SK-N-SH (cell line): ENCODE measurements around the gene CA7. TPM values are rescaled to one million over a fixed set of nuclear protein-coding genes. Genes with fewer than 3 reads are reported as not detected.

ENCODE experiments used
- CTCF ChIA-PET: fragments of 300-600, 350-600 bp; formaldehyde crosslinking; extraction: SDS; loops from one replicate; lab custom pipeline; 2021; lab: Yijun Ruan, JAX
- POLR2A ChIA-PET: fragments of 350-600 bp; sonication (Branson Sonifier 250); formaldehyde crosslinking; extraction: SDS; loops from one replicate; lab custom pipeline; 2020; ENCODE audit warnings: antibody characterized with exemption, inconsistent platforms; lab: Yijun Ruan, JAX
- DNase-seq: peaks from one replicate; pipeline ENCODE4 v3.0.0; 2012
- H2AFZ ChIP-seq: fragments of 200-600 bp; sonication (generic); 2 replicates; pipeline ENCODE4 v1.8.1; 2016; ENCODE audit warnings: antibody characterized with exemption, mild to moderate bottlenecking, low read depth
- H3F3A ChIP-seq: fragments of 200-600 bp; sonication (generic); replicated peaks from 2 replicates; pipeline ENCODE3; 2016; ENCODE audit warnings: antibody characterized with exemption, mild to moderate bottlenecking; ENCODE audit not compliant: insufficient read depth
- H3K27ac ChIP-seq, 2 experiments: fragments of 200-500 bp in 1 of 2; fragments of 200-600 bp in 1 of 2; sonication (Bioruptor generic) in 1 of 2; sonication (generic), shearing (Covaris generic) in 1 of 2; 2 replicates each; pipeline versions ENCODE4 v1.5.1 to v1.6.1; 2014 to 2016; ENCODE audit warnings: low read depth in 2 of 2, inconsistent platforms in 1 of 2, low read length in 1 of 2, mild to moderate bottlenecking in 1 of 2, mixed read lengths in 1 of 2
- H3K27me3 ChIP-seq: fragments of 200-600 bp; sonication (generic), shearing (Covaris generic); 2 replicates; pipeline ENCODE4 v1.6.1; 2016; ENCODE audit warnings: mixed run types; ENCODE audit not compliant: insufficient read depth
- H3K36me3 ChIP-seq, 2 experiments: fragments of 200-500 bp in 1 of 2; fragments of 200-600 bp in 1 of 2; sonication (Bioruptor generic) in 1 of 2; sonication (generic) in 1 of 2; replicated peaks in 1 of 2; 2 replicates each; pipeline versions ENCODE3 to v1.5.1; 2014 to 2016; ENCODE audit warnings: low read length in 1 of 2, mild to moderate bottlenecking in 1 of 2; ENCODE audit not compliant: insufficient read depth in 2 of 2, control insufficient read depth in 1 of 2
- H3K4me1 ChIP-seq, 2 experiments: fragments of 200-500 bp in 1 of 2; fragments of 200-600 bp in 1 of 2; sonication (Bioruptor generic) in 1 of 2; sonication (generic), shearing (Covaris generic) in 1 of 2; 2 replicates each; pipeline versions ENCODE4 v1.5.1 to v1.6.1; 2014 to 2016; ENCODE audit warnings: low read depth in 1 of 2, low read length in 1 of 2, mixed run types in 1 of 2; ENCODE audit not compliant: insufficient read depth in 2 of 2, control insufficient read depth in 1 of 2
- H3K4me2 ChIP-seq: fragments of 200-600 bp; sonication (generic), shearing (Covaris generic); 2 replicates; pipeline ENCODE4 v1.6.1; 2017; ENCODE audit warnings: mixed run types
- H3K4me3 ChIP-seq, 2 experiments: fragments of 200-500 bp in 1 of 2; fragments of 200-600 bp in 1 of 2; sonication (Bioruptor generic) in 1 of 2; sonication (generic), shearing (Covaris generic) in 1 of 2; 2 replicates each; pipeline versions ENCODE4 v1.5.1 to v1.8.1; 2014 to 2016; ENCODE audit warnings: low read depth in 2 of 2, inconsistent platforms in 1 of 2, low read length in 1 of 2, mild to moderate bottlenecking in 1 of 2, mixed read lengths in 1 of 2, moderate library complexity in 1 of 2
- H3K79me2 ChIP-seq: fragments of 200-600 bp; sonication (generic); 2 replicates; pipeline ENCODE4 v1.8.1; 2017; ENCODE audit warnings: mild to moderate bottlenecking; ENCODE audit not compliant: insufficient read depth
- H3K9ac ChIP-seq: fragments of 200-600 bp; sonication (generic); 2 replicates; pipeline ENCODE4 v1.6.1; 2017; ENCODE audit warnings: mixed run types
- H3K9me2 ChIP-seq: fragments of 200-600 bp; sonication (generic); 2 replicates; pipeline ENCODE4 v1.6.1; 2017; ENCODE audit warnings: mixed run types
- H3K9me3 ChIP-seq: fragments of 200-600 bp; sonication (generic); 2 replicates; pipeline ENCODE4 v1.6.1; 2017; ENCODE audit warnings: mixed run types, mild to moderate bottlenecking, moderate library complexity
- H4K20me1 ChIP-seq: fragments of 200-600 bp; sonication (generic); 2 replicates; pipeline ENCODE4 v1.6.1; 2017; ENCODE audit warnings: mild to moderate bottlenecking, mixed run types; ENCODE audit not compliant: insufficient read depth
- CHD2 ChIP-seq: fragments of 150-350 bp; IDR thresholded peaks from 2 replicates; pipeline ENCODE4 v1.6.1; 2018; ENCODE audit warnings: low read length; ENCODE audit not compliant: partially characterized antibody
- ELF1 ChIP-seq: IDR thresholded peaks from 2 replicates; pipeline ENCODE4 v1.4.0; 2012
- EP300 ChIP-seq, 2 experiments: IDR thresholded peaks; 2 replicates each; pipeline versions ENCODE4 v1.4.0 to v1.6.1; 2012; ENCODE audit warnings: borderline replicate concordance in 1 of 2, low read depth in 1 of 2, low read length in 1 of 2
- GABPA ChIP-seq: IDR thresholded peaks from 2 replicates; pipeline ENCODE4 v1.4.0; 2012; ENCODE audit warnings: low read depth, mild to moderate bottlenecking
- MEF2A ChIP-seq: IDR thresholded peaks from 2 replicates; pipeline ENCODE4 v1.4.0; 2012; ENCODE audit warnings: low read depth, borderline replicate concordance
- NRF1 ChIP-seq: IDR thresholded peaks from 2 replicates; pipeline ENCODE4 v1.6.1; 2012; ENCODE audit warnings: low read depth, mild to moderate bottlenecking, low read length
- RAD21 ChIP-seq: IDR thresholded peaks from 2 replicates; pipeline ENCODE4 v1.6.1; 2012; ENCODE audit warnings: mild to moderate bottlenecking, low read length
- RCOR1 ChIP-seq: fragments of 150-350 bp; IDR thresholded peaks from 2 replicates; pipeline ENCODE4 v1.6.1; 2017; ENCODE audit warnings: antibody characterized with exemption, low read length
- RFX5 ChIP-seq: IDR thresholded peaks from 2 replicates; pipeline ENCODE4 v1.6.1; 2012; ENCODE audit warnings: mild to moderate bottlenecking, improper control_type of control experiment, low read length
- RXRA ChIP-seq: IDR thresholded peaks from 2 replicates; pipeline ENCODE4 v1.4.0; 2012; ENCODE audit warnings: low read depth, mild to moderate bottlenecking, borderline replicate concordance
- SIN3A ChIP-seq: IDR thresholded peaks from 2 replicates; pipeline ENCODE4 v1.6.1; 2012; ENCODE audit warnings: low read depth, mild to moderate bottlenecking, low read length, moderate library complexity, borderline replicate concordance
- TAF1 ChIP-seq: IDR thresholded peaks from 2 replicates; pipeline ENCODE4 v1.6.1; 2012; ENCODE audit warnings: low read depth, mild to moderate bottlenecking, low read length, moderate library complexity, borderline replicate concordance
- TCF12 ChIP-seq: IDR thresholded peaks from 2 replicates; pipeline ENCODE4 v1.4.0; 2012
- TEAD4 ChIP-seq: IDR thresholded peaks from 2 replicates; pipeline ENCODE4 v1.4.0; 2012; ENCODE audit warnings: mild to moderate bottlenecking, borderline replicate concordance; ENCODE audit not compliant: insufficient read depth
- WGBS: methylation state at CpG from one replicate; pipeline ENCODE4 v1.1.6; 2017; ENCODE audit warnings: low lambda C conversion rate; 5-methylcytosine and 5-hydroxymethylcytosine counted together
- polyA plus RNA-seq, 3 experiments: library from polyadenylated mRNA; depleted of rRNA; stranded (reverse); fragments of >200 nt; gene quantifications; 2 replicates each; pipeline ENCODE4 v1.2.3, GENCODE V29; 2012
- TF ChIP-seq, protein P1 (sequence below): IDR thresholded peaks from 2 replicates; pipeline ENCODE4 v1.4.0; 2012; ENCODE audit warnings: low read depth, borderline replicate concordance
- TF ChIP-seq, protein P2 (sequence below): fragments of 200-600 bp; sonication (generic); IDR thresholded peaks from 2 replicates; pipeline ENCODE4 v1.6.1; 2017; ENCODE audit warnings: antibody characterized with exemption, mild to moderate bottlenecking, moderate library complexity
- TF ChIP-seq, protein P3 (sequence below): IDR thresholded peaks from 2 replicates; pipeline ENCODE4 v1.4.0; 2012; ENCODE audit warnings: low read depth, borderline replicate concordance
- TF ChIP-seq, protein P4 (sequence below): IDR thresholded peaks from 2 replicates; pipeline ENCODE4 v1.4.0; 2012; ENCODE audit warnings: low read depth
- TF ChIP-seq, protein P5 (sequence below): IDR thresholded peaks from 2 replicates; pipeline ENCODE4; 2012

CA7 gene
- polyA plus RNA-seq, 1 of the 3 experiments (the other 2 are of a cell fraction): 0.12 TPM

DNA sequence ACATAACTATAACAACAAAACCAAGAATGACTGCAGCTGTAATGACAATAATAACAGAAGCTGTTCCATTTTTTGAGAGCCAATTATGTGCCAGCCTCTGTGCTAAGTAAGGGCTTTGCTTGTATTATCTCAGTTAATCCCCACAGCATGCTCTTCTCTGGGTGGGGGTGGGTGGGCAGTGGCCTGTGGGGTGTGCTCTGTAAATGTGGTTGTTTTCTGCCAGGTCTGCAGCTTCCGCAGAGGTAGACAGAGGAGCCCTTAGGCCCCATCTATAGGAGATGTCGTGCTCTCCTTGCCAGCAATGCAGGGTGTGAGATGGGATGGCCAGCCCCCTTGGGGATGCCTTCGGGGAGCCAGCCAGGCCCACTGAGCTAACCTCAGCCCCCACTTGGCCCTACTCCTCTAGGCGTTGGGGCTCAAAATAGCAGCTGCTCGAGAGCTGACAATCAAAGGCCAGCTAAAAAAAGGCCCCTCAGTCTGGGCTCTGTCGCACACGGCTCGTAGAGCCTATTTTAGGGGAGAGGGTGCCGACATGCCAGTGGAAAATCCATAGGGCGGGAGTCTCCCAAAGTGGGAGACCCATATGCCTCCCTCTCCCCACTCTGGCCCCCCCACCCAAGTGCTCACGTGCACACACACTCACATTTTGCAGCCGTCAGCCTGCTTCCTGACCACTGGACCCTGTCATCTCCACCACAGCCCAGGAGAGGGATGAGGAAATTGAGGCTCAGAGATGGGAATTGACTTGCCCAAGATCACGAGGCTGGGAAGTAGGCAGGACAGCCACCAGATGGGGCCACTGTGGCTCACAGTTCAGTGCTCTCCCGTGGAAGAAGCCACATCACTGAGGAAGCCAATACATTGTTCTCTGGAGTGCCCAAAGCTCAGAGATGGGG lies 58.7 kb downstream of the CA7 start:
- peak; percentile 16 for DNase-seq
- H3K9me3 ChIP-seq: no peaks in the 10 kb centered on the region
- ChIA-PET POLR2A (interaction anchor here (0.9 kb wide), 1 partner anchor 28 kb away, joined by 3 read pairs; no protein-coding TSS in a partner anchor), CTCF (interaction anchor here (1.1 to 4.9 kb wide), 7 partner anchors 7 to 35 kb away, joined by 3 to 41 read pairs (median 5); no protein-coding TSS in a partner anchor)
- no peak overlapping the region for H3K27ac ChIP-seq
- H2AFZ ChIP-seq: no peak overlapping the region
- no peaks in the 10 kb centered on the region for H3K36me3 ChIP-seq
- H3K79me2 ChIP-seq: no peaks in the 10 kb centered on the region
- peaks cover 19% of the 10 kb centered on the region in 2 experiments for H3K4me1 ChIP-seq
- no peak overlapping the region for H3K4me3 ChIP-seq
- H3F3A ChIP-seq: peaks cover 3% of the 10 kb centered on the region
- H3K27me3 ChIP-seq: no peaks in the 10 kb centered on the region
- TF ChIP-seq, protein P1, sequence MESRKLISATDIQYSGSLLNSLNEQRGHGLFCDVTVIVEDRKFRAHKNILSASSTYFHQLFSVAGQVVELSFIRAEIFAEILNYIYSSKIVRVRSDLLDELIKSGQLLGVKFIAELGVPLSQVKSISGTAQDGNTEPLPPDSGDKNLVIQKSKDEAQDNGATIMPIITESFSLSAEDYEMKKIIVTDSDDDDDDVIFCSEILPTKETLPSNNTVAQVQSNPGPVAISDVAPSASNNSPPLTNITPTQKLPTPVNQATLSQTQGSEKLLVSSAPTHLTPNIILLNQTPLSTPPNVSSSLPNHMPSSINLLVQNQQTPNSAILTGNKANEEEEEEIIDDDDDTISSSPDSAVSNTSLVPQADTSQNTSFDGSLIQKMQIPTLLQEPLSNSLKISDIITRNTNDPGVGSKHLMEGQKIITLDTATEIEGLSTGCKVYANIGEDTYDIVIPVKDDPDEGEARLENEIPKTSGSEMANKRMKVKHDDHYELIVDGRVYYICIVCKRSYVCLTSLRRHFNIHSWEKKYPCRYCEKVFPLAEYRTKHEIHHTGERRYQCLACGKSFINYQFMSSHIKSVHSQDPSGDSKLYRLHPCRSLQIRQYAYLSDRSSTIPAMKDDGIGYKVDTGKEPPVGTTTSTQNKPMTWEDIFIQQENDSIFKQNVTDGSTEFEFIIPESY: no peak
- TF ChIP-seq, protein P2, sequence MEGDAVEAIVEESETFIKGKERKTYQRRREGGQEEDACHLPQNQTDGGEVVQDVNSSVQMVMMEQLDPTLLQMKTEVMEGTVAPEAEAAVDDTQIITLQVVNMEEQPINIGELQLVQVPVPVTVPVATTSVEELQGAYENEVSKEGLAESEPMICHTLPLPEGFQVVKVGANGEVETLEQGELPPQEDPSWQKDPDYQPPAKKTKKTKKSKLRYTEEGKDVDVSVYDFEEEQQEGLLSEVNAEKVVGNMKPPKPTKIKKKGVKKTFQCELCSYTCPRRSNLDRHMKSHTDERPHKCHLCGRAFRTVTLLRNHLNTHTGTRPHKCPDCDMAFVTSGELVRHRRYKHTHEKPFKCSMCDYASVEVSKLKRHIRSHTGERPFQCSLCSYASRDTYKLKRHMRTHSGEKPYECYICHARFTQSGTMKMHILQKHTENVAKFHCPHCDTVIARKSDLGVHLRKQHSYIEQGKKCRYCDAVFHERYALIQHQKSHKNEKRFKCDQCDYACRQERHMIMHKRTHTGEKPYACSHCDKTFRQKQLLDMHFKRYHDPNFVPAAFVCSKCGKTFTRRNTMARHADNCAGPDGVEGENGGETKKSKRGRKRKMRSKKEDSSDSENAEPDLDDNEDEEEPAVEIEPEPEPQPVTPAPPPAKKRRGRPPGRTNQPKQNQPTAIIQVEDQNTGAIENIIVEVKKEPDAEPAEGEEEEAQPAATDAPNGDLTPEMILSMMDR: no peak
- TF ChIP-seq, protein P3, sequence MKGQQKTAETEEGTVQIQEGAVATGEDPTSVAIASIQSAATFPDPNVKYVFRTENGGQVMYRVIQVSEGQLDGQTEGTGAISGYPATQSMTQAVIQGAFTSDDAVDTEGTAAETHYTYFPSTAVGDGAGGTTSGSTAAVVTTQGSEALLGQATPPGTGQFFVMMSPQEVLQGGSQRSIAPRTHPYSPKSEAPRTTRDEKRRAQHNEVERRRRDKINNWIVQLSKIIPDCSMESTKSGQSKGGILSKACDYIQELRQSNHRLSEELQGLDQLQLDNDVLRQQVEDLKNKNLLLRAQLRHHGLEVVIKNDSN: no peak
- TF ChIP-seq SIN3A: no peak
- TF ChIP-seq MEF2A: no peak
- TF ChIP-seq CHD2: no peak
- no peak for TF ChIP-seq EP300 (IDR thresholded peaks at IDR 0.05; ENCODE audit: borderline replicate concordance in 1 of 2, low read depth in 1 of 2, low read length in 1 of 2)
- TF ChIP-seq, protein P4, sequence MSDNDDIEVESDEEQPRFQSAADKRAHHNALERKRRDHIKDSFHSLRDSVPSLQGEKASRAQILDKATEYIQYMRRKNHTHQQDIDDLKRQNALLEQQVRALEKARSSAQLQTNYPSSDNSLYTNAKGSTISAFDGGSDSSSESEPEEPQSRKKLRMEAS: no peak
- TF ChIP-seq RXRA: no peak
- TF ChIP-seq ELF1: no peak
- TF ChIP-seq GABPA: no peak
- no peak for TF ChIP-seq NRF1
- TF ChIP-seq RFX5: no peak
- TF ChIP-seq, protein P5, sequence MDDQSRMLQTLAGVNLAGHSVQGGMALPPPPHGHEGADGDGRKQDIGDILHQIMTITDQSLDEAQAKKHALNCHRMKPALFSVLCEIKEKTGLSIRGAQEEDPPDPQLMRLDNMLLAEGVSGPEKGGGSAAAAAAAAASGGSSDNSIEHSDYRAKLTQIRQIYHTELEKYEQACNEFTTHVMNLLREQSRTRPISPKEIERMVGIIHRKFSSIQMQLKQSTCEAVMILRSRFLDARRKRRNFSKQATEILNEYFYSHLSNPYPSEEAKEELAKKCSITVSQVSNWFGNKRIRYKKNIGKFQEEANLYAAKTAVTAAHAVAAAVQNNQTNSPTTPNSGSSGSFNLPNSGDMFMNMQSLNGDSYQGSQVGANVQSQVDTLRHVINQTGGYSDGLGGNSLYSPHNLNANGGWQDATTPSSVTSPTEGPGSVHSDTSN: no peak
- no peak for TF ChIP-seq RCOR1
- no peak for TF ChIP-seq TAF1
- no peak for TF ChIP-seq TEAD4
- no peak for TF ChIP-seq TCF12
- TF ChIP-seq RAD21: no peak
- TF ChIP-seq, all 33 proteins: peak for 0
- Histone ChIP-seq H3K9ac (no peak overlapping the region), H3K9me2 (no peaks in the 10 kb centered on the region), H4K20me1 (no peaks in the 10 kb centered on the region), H3K4me2 (no peak overlapping the region)
- 88% methylated on average over 14 of the region's 14 CpGs for WGBS
